ENCODE data around the gene NCKAP5. TPM values are rescaled to one million over a fixed set of nuclear protein-coding genes. Genes with fewer than 3 reads are reported as not detected.

Gene NCKAP5
- total and polyA plus RNA-seq, 9 of the 15 experiments (the other 6 are each of a cell fraction or from before 2014, with no cell fraction given) = not detected

DNA sequence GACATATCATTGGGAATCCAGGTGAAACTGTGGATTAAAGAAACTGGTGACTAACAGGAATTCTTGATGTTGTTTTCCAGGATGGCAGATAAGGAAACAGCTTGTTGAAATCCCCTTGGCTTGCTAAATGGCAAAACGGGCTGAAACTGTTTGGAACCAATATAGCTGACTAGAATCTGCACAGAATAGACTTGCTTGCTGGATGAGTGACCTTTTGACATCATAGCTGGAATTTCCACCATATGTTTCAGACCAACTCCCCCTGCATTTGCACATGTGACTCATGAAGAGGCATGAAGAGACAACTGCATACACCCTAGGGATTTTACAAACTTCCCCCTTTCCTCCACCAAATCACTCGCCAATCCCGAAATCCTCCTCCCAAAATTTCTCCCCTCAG, 810.6 kb downstream of the NCKAP5 start:
- FAIRE-seq = no peak
- TF ChIP-seq ARHGAP35 (IDR thresholded peaks at IDR 0.05; ENCODE audit: partially characterized antibody) = no peak
- TF ChIP-seq, protein P1, sequence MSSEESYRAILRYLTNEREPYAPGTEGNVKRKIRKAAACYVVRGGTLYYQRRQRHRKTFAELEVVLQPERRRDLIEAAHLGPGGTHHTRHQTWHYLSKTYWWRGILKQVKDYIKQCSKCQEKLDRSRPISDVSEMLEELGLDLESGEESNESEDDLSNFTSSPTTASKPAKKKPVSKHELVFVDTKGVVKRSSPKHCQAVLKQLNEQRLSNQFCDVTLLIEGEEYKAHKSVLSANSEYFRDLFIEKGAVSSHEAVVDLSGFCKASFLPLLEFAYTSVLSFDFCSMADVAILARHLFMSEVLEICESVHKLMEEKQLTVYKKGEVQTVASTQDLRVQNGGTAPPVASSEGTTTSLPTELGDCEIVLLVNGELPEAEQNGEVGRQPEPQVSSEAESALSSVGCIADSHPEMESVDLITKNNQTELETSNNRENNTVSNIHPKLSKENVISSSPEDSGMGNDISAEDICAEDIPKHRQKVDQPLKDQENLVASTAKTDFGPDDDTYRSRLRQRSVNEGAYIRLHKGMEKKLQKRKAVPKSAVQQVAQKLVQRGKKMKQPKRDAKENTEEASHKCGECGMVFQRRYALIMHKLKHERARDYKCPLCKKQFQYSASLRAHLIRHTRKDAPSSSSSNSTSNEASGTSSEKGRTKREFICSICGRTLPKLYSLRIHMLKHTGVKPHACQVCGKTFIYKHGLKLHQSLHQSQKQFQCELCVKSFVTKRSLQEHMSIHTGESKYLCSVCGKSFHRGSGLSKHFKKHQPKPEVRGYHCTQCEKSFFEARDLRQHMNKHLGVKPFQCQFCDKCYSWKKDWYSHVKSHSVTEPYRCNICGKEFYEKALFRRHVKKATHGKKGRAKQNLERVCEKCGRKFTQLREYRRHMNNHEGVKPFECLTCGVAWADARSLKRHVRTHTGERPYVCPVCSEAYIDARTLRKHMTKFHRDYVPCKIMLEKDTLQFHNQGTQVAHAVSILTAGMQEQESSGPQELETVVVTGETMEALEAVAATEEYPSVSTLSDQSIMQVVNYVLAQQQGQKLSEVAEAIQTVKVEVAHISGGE (CRISPR knock-in tag; IDR thresholded peaks at IDR 0.05) = no peak
- TF ChIP-seq ZNF764 (CRISPR knock-in tag; IDR thresholded peaks at IDR 0.05; ENCODE audit: low read depth) = no peak
- no peak for TF ChIP-seq ESRRA (IDR thresholded peaks at IDR 0.05; ENCODE audit: borderline replicate concordance, low read depth)
- no peak for TF ChIP-seq SRF (CRISPR knock-in tag; IDR thresholded peaks at IDR 0.05)
- Histone ChIP-seq H3K4me1 (replicated peaks in 1 of 2; ENCODE audit: control insufficient read depth in 2 of 2, insufficient read depth in 2 of 2, low read length in 2 of 2) (no peaks in the 10 kb centered on the region), H3K27me3 (ENCODE audit: control insufficient read depth in 2 of 2, insufficient read depth in 2 of 2, low read length in 2 of 2) (no peaks in the 10 kb centered on the region), H3K4me3 (no peak overlapping the region), H3K79me2 (ENCODE audit: control insufficient read depth, insufficient read depth, low read length) (no peaks in the 10 kb centered on the region), H3K9me1 (ENCODE audit: control insufficient read depth, insufficient read depth, low read length) (peaks cover 2% of the 10 kb centered on the region), H2AFZ (ENCODE audit: low read depth, low read length) (no peak overlapping the region), H3K36me3 (ENCODE audit: control insufficient read depth, insufficient read depth, low read length) (no peaks in the 10 kb centered on the region), H4K20me1 (replicated peaks; ENCODE audit: control insufficient read depth, insufficient read depth, low read length) (no peaks in the 10 kb centered on the region), H3K9ac (ENCODE audit: insufficient read depth in 1 of 2, low read depth in 2 of 2, low read length in 2 of 2) (no peak overlapping the region), H3K4me2 (ENCODE audit: insufficient read depth, low read length) (no peak overlapping the region), H3K9me3 (replicated peaks; ENCODE audit: control insufficient read depth, insufficient read depth, low read depth, low read length) (no peaks in the 10 kb centered on the region), H3K27ac (ENCODE audit: extremely low read depth, low read depth, low read length) (no peak overlapping the region)
- intact Hi-C loops (cut with micrococcal nuclease) (no loop called here), in situ Hi-C loops (cut with MboI) (no loop called here)
- POLR2A ChIA-PET = interaction anchor here (0.7 kb wide), 1 partner anchor 9 kb away, joined by 3 read pairs; no protein-coding TSS in a partner anchor
- DNase-seq (ENCODE audit: extremely low read depth in 1 of 4, low spot score in 3 of 4) = no peak
- no TSS peak for BruUV-seq (replicated peaks)
- ATAC-seq = no peak
- CTCF ChIA-PET (ENCODE audit: low intra/inter-chr PET ratio) = no interaction called here
- WGBS (ENCODE audit: insufficient coverage, low coverage, missing lambda C conversion rate) = 0% methylated on average over 3 of the region's 3 CpGs

Measured in K562 (cell line).